NCI-H146 treated with DMSO at 0.1 percent for 48 hours (cell line): Measurements from ENCODE around the gene AKAP8L.
"Not testable (repeated sequence)": the region's sequence is repeated elsewhere in the genome, so short reads cannot be mapped to it uniquely, and the experiment has no call there.

Experiments used
- DNase-seq: peaks from one replicate; lab custom pipeline; 2025; ENCODE audit not compliant: unreplicated experiment; lab: John Stamatoyannopoulos, UW

Gene AKAP8L

GRCh38 chr19:15381429-15381828, 37.4 kb downstream of the AKAP8L start:
- DNase-seq: no peak

GRCh38 chr19:15379999-15380647, 38.7 kb downstream of the AKAP8L start:
- peak; percentile 42 for DNase-seq

- peak; percentile 96 for DNase-seq
Observed at GRCh38 chr19:15379083-15379998, 39.4 kb downstream of the AKAP8L start, which contains the start of gene AKAP8. TSS of gene AKAP8 (minus strand) at chr19:15379787. CDS start at chr19:15379731, 56 bp downstream.

GRCh38 chr19:15378534-15379082, 40.2 kb downstream of the AKAP8L start:
- peak; percentile 53 for DNase-seq

- no peak for DNase-seq
Observed at GRCh38 chr19:15374796-15375440, 43.9 kb downstream of the AKAP8L start.

- no peak for DNase-seq
Observed at GRCh38 chr19:15374105-15374651, 44.6 kb downstream of the AKAP8L start.

- no peak for DNase-seq
Observed at GRCh38 chr19:15373644-15374043, 45.1 kb downstream of the AKAP8L start.

- DNase-seq: no peak
Observed at GRCh38 chr19:15372891-15373301, 45.9 kb downstream of the AKAP8L start.

- no peak for DNase-seq
Observed at GRCh38 chr19:15372470-15372869, 46.3 kb downstream of the AKAP8L start.

GRCh38 chr19:15371786-15372380, 46.9 kb downstream of the AKAP8L start:
- DNase-seq: no peak

GRCh38 chr19:15371119-15371518, 47.7 kb downstream of the AKAP8L start:
- DNase-seq: no peak

- DNase-seq: no peak
Observed at GRCh38 chr19:15369594-15369891, 49.2 kb downstream of the AKAP8L start.

GRCh38 chr19:15368798-15369593, 49.8 kb downstream of the AKAP8L start:
- no peak for DNase-seq

- no peak for DNase-seq
Observed at GRCh38 chr19:15368051-15368632, 50.6 kb downstream of the AKAP8L start.

- no peak for DNase-seq
Observed at GRCh38 chr19:15367439-15367838, 51.3 kb downstream of the AKAP8L start.

GRCh38 chr19:15365264-15365663, 53.5 kb downstream of the AKAP8L start:
- DNase-seq: no peak

GRCh38 chr19:15363791-15364190, 55.0 kb downstream of the AKAP8L start:
- not testable (repeated sequence) for DNase-seq

- not testable (repeated sequence) for DNase-seq
Observed at GRCh38 chr19:15363048-15363447, 55.7 kb downstream of the AKAP8L start.

GRCh38 chr19:15360015-15360414, 58.8 kb downstream of the AKAP8L start:
- not testable (repeated sequence) for DNase-seq

- DNase-seq: no peak
Observed at GRCh38 chr19:15358918-15359317, 59.9 kb downstream of the AKAP8L start.
